IMR-90 (cell line): ENCODE data around the gene KCNK4. TPM values are rescaled to one million over a fixed set of nuclear protein-coding genes. Genes with fewer than 3 reads are reported as not detected.

Source experiments
- ATAC-seq: fragments of 200-7000 bp; cut with Tn5 transposase; 2 replicates; pipeline ENCODE4 v1.9.1; 2020; ENCODE audit warnings: low read depth, mild to moderate bottlenecking, moderate library complexity
- BruUV-seq: library from RNA; stranded (reverse); fragments of 400-500 nt; replicated peaks from 2 replicates; lab custom pipeline; 2021; lab: Mats Ljungman, UMichigan
- CTCF ChIA-PET: fragments of 300-600 bp; formaldehyde crosslinking; extraction: SDS; loops from one replicate; lab custom pipeline; 2021; ENCODE audit warnings: antibody characterized with exemption; lab: Yijun Ruan, JAX
- POLR2A ChIA-PET: fragments of 300-600 bp; sonication (Branson Sonifier 250); formaldehyde crosslinking; loops from one replicate; lab custom pipeline; 2022; ENCODE audit warnings: antibody characterized with exemption; ENCODE audit not compliant: unreplicated experiment; lab: Charles Lee
- DNase-seq: peaks from one replicate; pipeline ENCODE4 v3.0.0; 2013
- H2AFZ ChIP-seq: replicated peaks from 2 replicates; pipeline ENCODE3; 2013; ENCODE audit warnings: low read length, mild to moderate bottlenecking; ENCODE audit not compliant: poor library complexity
- H2AK5ac ChIP-seq: 2 replicates; pipeline ENCODE4 v1.6.1; 2013; ENCODE audit warnings: low read depth, low read length, inconsistent platforms
- H2AK9ac ChIP-seq: replicated peaks from 2 replicates; pipeline ENCODE3; 2013; ENCODE audit warnings: mild to moderate bottlenecking, low read depth, low read length, moderate library complexity; ENCODE audit not compliant: poor library complexity
- H2BK120ac ChIP-seq: 2 replicates; pipeline ENCODE4 v1.6.1; 2013; ENCODE audit warnings: low read depth, low read length, inconsistent platforms
- H2BK15ac ChIP-seq: 3 replicates; pipeline ENCODE4 v1.6.1; 2013; ENCODE audit warnings: low read depth, low read length, inconsistent platforms
- H2BK20ac ChIP-seq: 2 replicates; pipeline ENCODE4 v1.6.1; 2013; ENCODE audit warnings: low read depth, mild to moderate bottlenecking, inconsistent platforms, low read length, moderate library complexity
- H2BK5ac ChIP-seq: 2 replicates; pipeline ENCODE4 v1.6.1; 2013; ENCODE audit warnings: mild to moderate bottlenecking, low read depth, low read length, inconsistent platforms; ENCODE audit not compliant: poor library complexity, severe bottlenecking
- H3K14ac ChIP-seq: replicated peaks from 2 replicates; pipeline ENCODE4 v1.6.1; 2013; ENCODE audit warnings: low read depth, low read length, inconsistent platforms
- H3K18ac ChIP-seq: 2 replicates; pipeline ENCODE4 v1.6.1; 2013; ENCODE audit warnings: low read depth, low read length, control low read depth
- H3K23ac ChIP-seq: 2 replicates; pipeline ENCODE4 v1.6.1; 2013; ENCODE audit warnings: low read depth, low read length, inconsistent platforms
- H3K27ac ChIP-seq: 2 replicates; pipeline ENCODE4 v1.5.1; 2013; ENCODE audit warnings: mild to moderate bottlenecking, control low read depth, low read length; ENCODE audit not compliant: insufficient read depth
- H3K27me3 ChIP-seq: 2 replicates; pipeline ENCODE4 v1.6.1; 2013; ENCODE audit warnings: low read length; ENCODE audit not compliant: control insufficient read depth, insufficient read depth
- H3K36me3 ChIP-seq: 2 replicates; pipeline ENCODE4 v1.6.1; 2013; ENCODE audit warnings: low read length, mixed read lengths; ENCODE audit not compliant: control insufficient read depth, insufficient read depth
- H3K4ac ChIP-seq: 2 replicates; pipeline ENCODE4 v1.6.1; 2013; ENCODE audit warnings: low read depth, low read length, inconsistent platforms
- H3K4me1 ChIP-seq: 2 replicates; pipeline ENCODE4 v1.6.1; 2013; ENCODE audit warnings: low read length, mixed read lengths; ENCODE audit not compliant: control insufficient read depth, insufficient read depth
- H3K4me2 ChIP-seq: 2 replicates; pipeline ENCODE4 v1.6.1; 2013; ENCODE audit warnings: low read depth, mild to moderate bottlenecking, control low read depth, low read length, moderate library complexity
- H3K4me3 ChIP-seq: 2 replicates; pipeline ENCODE4 v1.5.1; 2013; ENCODE audit warnings: low read depth, mild to moderate bottlenecking, control low read depth, low read length, moderate library complexity; ENCODE audit not compliant: insufficient read depth
- H3K56ac ChIP-seq: 2 replicates; pipeline ENCODE4 v1.6.1; 2013; ENCODE audit warnings: low read length, inconsistent platforms; ENCODE audit not compliant: insufficient read depth; ENCODE audit errors: extremely low read depth
- H3K79me1 ChIP-seq, 2 experiments: 2 replicates each; pipeline ENCODE4 v1.6.1; 2013; ENCODE audit warnings: low read length in 2 of 2, inconsistent platforms in 1 of 2, low read depth in 1 of 2
- H3K9ac ChIP-seq: 2 replicates; pipeline ENCODE4 v1.6.1; 2013; ENCODE audit warnings: low read depth, low read length, control low read depth
- H3K9me1 ChIP-seq: 2 replicates; pipeline ENCODE4 v1.6.1; 2013; ENCODE audit warnings: low read length, inconsistent platforms; ENCODE audit not compliant: insufficient read depth
- H3K9me3 ChIP-seq: 2 replicates; pipeline ENCODE4 v1.6.1; 2013; ENCODE audit warnings: low read length; ENCODE audit not compliant: control insufficient read depth, insufficient read depth
- H4K20me1 ChIP-seq: 2 replicates; pipeline ENCODE4 v1.6.1; 2013; ENCODE audit warnings: low read length, inconsistent platforms; ENCODE audit not compliant: insufficient read depth
- H4K5ac ChIP-seq: 2 replicates; pipeline ENCODE4 v1.6.1; 2013; ENCODE audit warnings: mild to moderate bottlenecking, low read depth, low read length, control low read depth
- H4K8ac ChIP-seq, 2 experiments: 2 replicates each; pipeline ENCODE4 v1.6.1; 2013; ENCODE audit warnings: low read depth in 2 of 2, low read length in 2 of 2, control low read depth in 1 of 2, inconsistent platforms in 1 of 2
- H4K91ac ChIP-seq: 2 replicates; pipeline ENCODE4 v1.6.1; 2013; ENCODE audit warnings: low read depth, low read length, inconsistent platforms; ENCODE audit not compliant: insufficient read depth
- BHLHE40 ChIP-seq: fragments of 150-350 bp; IDR thresholded peaks from 2 replicates; pipeline ENCODE4 v1.6.1; 2016; ENCODE audit warnings: mild to moderate bottlenecking, low read depth, low read length
- CEBPB ChIP-seq: IDR thresholded peaks from 2 replicates; pipeline ENCODE4 v1.6.1; 2012; ENCODE audit warnings: low read depth, low read length, improper control_type of control experiment
- CHD1 ChIP-seq: IDR thresholded peaks from 2 replicates; pipeline ENCODE4 v1.6.1; 2012; ENCODE audit warnings: low read depth, low read length, improper control_type of control experiment
- NFE2L2 ChIP-seq: fragments of 150-350 bp; IDR thresholded peaks from 2 replicates; pipeline ENCODE4 v1.6.1; 2016; ENCODE audit warnings: low read depth, mild to moderate bottlenecking, low read length
- POLR2A ChIP-seq: IDR thresholded peaks from 2 replicates; pipeline ENCODE4 v1.6.1; 2012; ENCODE audit warnings: mild to moderate bottlenecking, low read depth, low read length
- RCOR1 ChIP-seq: IDR thresholded peaks from 2 replicates; pipeline ENCODE4 v1.6.1; 2012; ENCODE audit warnings: mild to moderate bottlenecking, low read length, improper control_type of control experiment; ENCODE audit not compliant: insufficient replicate concordance
- SMC3 ChIP-seq: fragments of 150-350 bp; IDR thresholded peaks from 2 replicates; pipeline ENCODE4 v1.6.1; 2016; ENCODE audit warnings: low read depth, mild to moderate bottlenecking, antibody characterized with exemption, low read length, moderate library complexity
- WGBS, 2 experiments: methylation state at CpG; one replicate each; pipeline versions ENCODE4 v1.1.5 to v1.1.7; 2013; ENCODE audit warnings: missing lambda C conversion rate in 2 of 2; ENCODE audit not compliant: insufficient read length in 1 of 2; ENCODE audit errors: extremely low coverage in 2 of 2; 5-methylcytosine and 5-hydroxymethylcytosine counted together
- dilution Hi-C: fragments of 300-500 bp; cut with HindIII; formaldehyde crosslinking; loops from one replicate; pipeline ENCODE4 v1.14.3; 2018; ENCODE audit warnings: low sequenced_read_pairs; ENCODE audit not compliant: unreplicated experiment
- in situ Hi-C: fragments of 300-500 bp; cut with MboI; formaldehyde crosslinking; loops from 3 replicates; pipeline ENCODE4 v1.14.3; 2019; ENCODE audit warnings: low sequenced_read_pairs, inconsistent platforms, mixed read lengths
- intact Hi-C: fragments of 100-400 bp; cut with micrococcal nuclease; formaldehyde crosslinking; loops from 2 replicates; pipeline ENCODE4 v1.10.0; 2022
- polyA plus RNA-seq, 3 experiments: library from polyadenylated mRNA; depleted of rRNA; stranded (reverse); fragments of >200 nt; gene quantifications; 2 replicates each; pipeline ENCODE4 v1.2.3, GENCODE V29; 2012; ENCODE audit warnings: low replicate concordance in 1 of 3
- total RNA-seq: library from RNA; depleted of rRNA; stranded (reverse); fragments of >200 nt; gene quantifications from 2 replicates; pipeline ENCODE4 v1.2.3, GENCODE V29; 2012
- TF ChIP-seq, protein P1 (sequence below): fragments of 150-350 bp; IDR thresholded peaks from 2 replicates; pipeline ENCODE4 v1.6.1; 2017; ENCODE audit warnings: mild to moderate bottlenecking, antibody characterized with exemption, low read length, low read depth

Gene KCNK4
- total and polyA plus RNA-seq, 2 of the 4 experiments (the other 2 are of a cell fraction) = not detected

DNA sequence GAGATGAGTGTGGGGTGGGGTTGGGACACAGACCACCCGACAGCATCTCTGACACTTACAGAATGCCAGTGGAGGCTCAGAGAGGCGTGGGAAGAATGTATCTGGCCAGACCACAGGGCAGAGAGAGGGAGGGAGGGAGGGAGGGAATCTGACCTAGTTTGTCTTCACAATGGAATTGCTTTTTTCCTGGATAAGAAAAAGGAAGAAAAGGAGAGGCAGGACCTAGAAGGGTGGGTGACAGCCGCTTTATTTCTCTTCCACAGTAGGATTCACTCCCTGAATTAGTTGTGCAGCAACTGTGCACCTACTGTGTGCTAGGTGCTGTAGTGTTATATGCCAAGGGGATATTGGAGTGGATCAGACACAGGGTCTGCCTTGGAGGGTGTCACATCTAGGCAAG is 3.7 kb downstream of the KCNK4 start:
- Histone ChIP-seq H3K4me1 (peaks cover 4% of the 10 kb centered on the region; the same call in 1 of the 2 replicates), H4K20me1 (peaks cover 5% of the 10 kb centered on the region; the same call in 1 of the 2 replicates), H2AK5ac (no peak overlapping the region), H3K9me3 (no peaks in the 10 kb centered on the region), H3K14ac (no peak overlapping the region), H3K36me3 (no peaks in the 10 kb centered on the region), H3K23ac (no peak overlapping the region), H3K27ac (no peak overlapping the region), H3K79me1 (no peaks in the 10 kb centered on the region), H2BK5ac (no peak overlapping the region), H4K91ac (no peak overlapping the region), H2BK120ac (no peak overlapping the region), H3K4me3 (no peak overlapping the region), H3K18ac (no peak overlapping the region), H2BK15ac (no peak overlapping the region), H3K4me2 (no peak overlapping the region), H2BK20ac (no peak overlapping the region), H4K8ac (no peak overlapping the region), H3K9me1 (no peaks in the 10 kb centered on the region), H2AK9ac (no peak overlapping the region), H4K5ac (no peak overlapping the region), H3K56ac (no peak overlapping the region), H3K9ac (no peak overlapping the region), H2AFZ (no peak overlapping the region), H3K4ac (no peak overlapping the region), H3K27me3 (peaks cover 95% of the 10 kb centered on the region)
- ChIA-PET CTCF (no interaction called here), POLR2A (no interaction called here)
- BruUV-seq = no TSS peak
- WGBS, 2 experiments = no CpG with 5 or more reads among the region's 3 CpGs
- in situ Hi-C loops = no loop called here
- no peak for DNase-seq
- dilution Hi-C loops = no loop called here
- TF ChIP-seq CHD1 (no peak), BHLHE40 (no peak), CEBPB (no peak), RCOR1 (no peak), SMC3 (no peak), NFE2L2 (no peak), POLR2A (no peak)
- TF ChIP-seq, protein P1, sequence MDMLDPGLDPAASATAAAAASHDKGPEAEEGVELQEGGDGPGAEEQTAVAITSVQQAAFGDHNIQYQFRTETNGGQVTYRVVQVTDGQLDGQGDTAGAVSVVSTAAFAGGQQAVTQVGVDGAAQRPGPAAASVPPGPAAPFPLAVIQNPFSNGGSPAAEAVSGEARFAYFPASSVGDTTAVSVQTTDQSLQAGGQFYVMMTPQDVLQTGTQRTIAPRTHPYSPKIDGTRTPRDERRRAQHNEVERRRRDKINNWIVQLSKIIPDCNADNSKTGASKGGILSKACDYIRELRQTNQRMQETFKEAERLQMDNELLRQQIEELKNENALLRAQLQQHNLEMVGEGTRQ = no peak
- no peak for ATAC-seq
- intact Hi-C loops = no loop called here
